ACHN (cell line): Measurements from ENCODE around the gene FEV.

Experiments
- DNase-seq: peaks from one replicate; pipeline ENCODE4 v3.0.0-alpha.2; 2015
- in situ Hi-C: cut with HindIII; loops from 2 replicates; pipeline ENCODE4 v1.10.0; 2017; ENCODE audit warnings: low sequenced_read_pairs, low pct_ligation_motif_present, low pct_unique_long_range_greater_than_20kb

The FEV gene

DNA sequence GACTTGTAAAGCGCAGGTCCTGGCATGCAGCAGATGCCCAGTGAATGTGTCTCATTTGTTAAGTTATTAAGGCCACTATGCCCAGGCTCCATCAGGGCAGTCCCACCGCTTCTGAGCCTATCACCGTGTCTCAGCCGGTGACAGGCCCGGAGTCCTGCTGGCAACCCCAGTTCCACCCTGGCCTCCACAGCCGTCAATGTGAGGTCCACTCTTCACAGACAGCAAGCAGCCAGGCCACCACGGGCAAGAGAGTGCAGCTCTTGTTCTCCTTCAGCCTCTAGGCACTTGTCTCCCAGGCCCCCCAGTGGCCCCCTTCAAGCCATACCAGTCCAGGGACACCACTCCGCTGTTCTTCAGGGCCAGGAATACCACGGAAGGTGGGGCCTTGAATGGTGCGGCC, 33.7 kb upstream of the FEV start:
- in situ Hi-C loops, result no loop called here
- DNase-seq, result no peak

DNA sequence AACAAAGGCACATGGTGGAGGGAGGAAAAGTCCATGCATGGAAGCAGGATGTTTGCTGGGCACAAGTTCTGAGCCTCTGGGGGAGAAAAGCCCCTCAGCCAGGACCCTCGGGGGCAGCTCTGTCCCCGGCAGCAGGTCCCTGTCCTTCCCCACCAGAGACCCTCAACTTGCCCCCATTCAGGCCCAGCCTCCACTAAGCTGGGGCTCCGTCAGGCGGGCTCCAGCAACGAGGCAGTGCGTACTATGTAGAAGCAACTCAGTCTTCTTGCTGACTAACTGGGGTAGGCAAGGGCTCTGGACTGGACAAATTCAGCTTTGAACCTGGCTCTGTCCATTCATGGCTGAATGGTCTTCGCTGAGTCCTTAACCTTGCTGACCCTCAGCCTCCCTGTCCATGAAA, 33.3 kb upstream of the FEV start:
- in situ Hi-C loops, result no loop called here
- no peak for DNase-seq

DNA sequence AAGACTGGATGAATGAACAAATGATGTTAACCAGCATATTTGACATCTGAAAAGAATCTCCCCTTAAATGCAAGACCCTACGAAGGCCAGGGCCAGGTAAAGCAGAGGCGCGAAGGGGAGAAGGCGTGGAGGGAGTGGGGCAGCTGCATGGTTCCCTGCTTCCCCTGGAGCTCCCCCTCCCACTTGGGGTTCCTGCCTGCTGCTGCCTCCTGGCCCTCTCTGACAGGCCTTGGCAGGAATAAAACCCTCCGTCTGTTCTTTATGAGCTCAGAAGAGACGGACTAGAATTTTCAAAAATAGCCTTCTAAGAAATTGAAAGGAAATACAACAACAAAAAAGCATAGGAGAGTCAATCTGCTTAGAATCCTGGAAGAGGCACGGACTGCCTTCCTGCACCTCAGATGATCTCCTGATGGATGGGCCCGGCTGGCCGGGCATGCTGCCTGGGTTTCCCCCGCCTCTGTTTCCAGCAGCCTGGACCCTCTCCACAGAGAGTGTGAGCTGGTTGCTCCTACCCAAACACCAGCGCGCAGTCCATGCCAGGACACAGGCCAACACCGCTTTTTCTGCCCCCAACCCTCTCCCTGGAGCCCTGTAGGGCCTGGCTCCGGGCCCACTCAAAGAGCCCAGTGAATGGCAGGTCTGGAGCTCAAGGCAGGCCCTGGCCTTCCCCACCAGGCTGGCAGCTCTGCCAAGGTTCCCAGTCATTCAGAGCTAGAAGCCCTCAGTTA, 32.4 kb upstream of the FEV start:
- in situ Hi-C loops, result no loop called here

DNA sequence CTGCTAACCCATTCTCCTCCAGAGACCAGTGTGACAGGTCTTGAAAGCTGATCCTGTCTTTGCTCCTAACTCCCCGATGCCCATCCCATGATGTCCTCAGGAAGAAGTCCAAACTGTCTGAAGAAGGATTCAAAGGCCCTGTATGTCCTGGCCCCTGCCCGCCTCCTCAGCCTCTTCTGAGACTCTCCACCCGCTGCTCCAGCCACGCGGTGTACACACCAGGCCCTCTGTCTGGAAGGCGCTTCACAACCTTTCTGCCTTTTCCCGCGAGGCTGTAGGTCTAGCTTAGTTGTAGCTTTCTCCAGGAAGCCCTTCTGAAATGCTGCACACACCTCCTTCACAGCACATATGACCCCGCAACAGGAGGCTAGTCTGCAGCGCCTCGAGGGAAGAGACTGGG, 31.7 kb upstream of the FEV start:
- DNase-seq, result no peak
- in situ Hi-C loops, result no loop called here

More for the DNA sequence above, 32.4 kb upstream of the FEV start:
- no peak for DNase-seq

DNA sequence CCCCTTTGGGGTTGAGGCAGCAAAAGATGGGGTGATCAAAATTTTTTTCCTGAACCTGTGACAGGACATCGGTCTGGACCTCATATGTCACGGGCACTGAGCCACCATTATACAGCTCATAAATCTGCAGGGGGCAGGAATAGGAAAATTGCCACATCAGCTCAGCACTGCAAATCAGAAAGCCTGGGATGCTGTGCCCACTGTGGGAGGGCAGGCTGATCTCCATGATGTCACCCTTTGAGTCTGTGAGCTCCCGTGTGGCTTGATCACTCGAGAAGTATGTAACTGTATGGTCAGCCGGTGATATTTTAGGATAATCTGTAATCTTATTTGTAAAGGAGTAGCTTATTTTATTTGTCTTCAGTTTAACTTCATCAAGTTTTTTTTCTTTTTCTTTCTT, 25.9 kb upstream of the FEV start:
- in situ Hi-C loops, result no loop called here
- DNase-seq, result no peak

DNA sequence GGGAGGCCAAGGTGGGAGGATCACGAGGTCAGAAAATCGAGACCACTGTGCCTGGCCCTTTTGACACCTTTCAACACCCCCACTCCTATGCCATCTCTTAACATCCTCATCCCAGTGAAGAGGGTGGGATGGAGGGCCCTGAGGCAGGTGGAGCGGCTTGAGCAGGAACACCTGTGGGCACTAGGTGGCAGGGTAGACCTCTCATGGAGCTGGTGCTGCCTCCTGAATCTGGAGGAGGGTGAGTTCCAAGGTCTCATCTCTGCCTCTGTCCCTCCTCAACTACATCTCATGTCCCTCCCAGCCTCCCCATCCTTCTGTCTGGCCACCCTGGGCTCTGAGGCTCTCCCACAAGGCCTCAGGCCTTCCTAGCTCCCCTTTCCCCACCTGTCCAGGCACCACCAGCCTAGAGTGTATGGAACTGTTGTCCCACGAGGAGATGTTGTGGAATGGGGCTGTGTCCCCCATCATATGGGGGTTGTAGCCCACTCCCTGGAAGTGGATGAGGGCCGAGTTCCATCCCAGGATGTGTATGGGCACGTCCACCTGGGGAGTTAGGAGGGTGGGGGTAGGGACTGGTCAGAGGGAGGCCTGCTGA, 25.3 kb upstream of the FEV start:
- in situ Hi-C loops, result no loop called here
- peak; percentile 26 for DNase-seq

DNA sequence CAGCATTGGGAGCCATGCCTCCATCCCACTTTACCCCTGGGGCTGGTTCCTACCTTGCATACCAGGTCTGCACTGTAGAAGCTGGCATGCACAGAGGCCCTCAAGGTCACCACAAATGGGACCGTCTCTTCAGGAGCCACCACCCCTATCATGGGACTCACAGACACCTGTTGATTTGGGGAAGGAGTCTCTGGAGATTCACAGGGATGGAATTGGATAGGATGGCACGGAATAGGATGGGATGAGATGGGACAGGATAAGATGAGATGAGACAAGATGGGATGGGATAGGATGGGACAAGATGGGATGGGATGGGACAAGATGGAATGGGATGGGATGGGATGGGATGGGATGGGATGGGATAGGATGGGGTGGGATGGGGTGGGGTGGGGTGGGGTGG, 24.3 kb upstream of the FEV start:
- no peak for DNase-seq
- in situ Hi-C loops, result no loop called here

DNA sequence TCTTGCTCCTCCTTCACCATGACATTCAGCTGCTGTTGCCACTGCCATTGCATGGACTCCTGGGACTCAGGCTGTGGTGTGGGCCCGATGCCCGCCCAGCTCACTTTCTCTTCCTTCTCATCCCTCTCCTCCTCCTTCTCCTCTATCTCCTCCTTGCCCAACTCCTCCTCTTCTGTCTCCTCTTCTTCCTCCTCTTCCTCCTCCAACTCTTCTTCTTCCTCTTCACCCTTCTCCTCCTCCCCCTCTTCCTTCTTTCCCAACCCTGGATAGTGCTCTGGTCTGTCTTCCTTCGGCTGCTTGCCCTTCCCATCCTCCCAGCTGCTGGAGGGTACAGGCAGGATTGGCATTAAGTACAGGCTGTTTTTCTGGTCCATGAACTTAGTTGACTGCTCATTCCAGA, 19.0 kb upstream of the FEV start:
- DNase-seq, result no peak
- in situ Hi-C loops, result no loop called here

DNA sequence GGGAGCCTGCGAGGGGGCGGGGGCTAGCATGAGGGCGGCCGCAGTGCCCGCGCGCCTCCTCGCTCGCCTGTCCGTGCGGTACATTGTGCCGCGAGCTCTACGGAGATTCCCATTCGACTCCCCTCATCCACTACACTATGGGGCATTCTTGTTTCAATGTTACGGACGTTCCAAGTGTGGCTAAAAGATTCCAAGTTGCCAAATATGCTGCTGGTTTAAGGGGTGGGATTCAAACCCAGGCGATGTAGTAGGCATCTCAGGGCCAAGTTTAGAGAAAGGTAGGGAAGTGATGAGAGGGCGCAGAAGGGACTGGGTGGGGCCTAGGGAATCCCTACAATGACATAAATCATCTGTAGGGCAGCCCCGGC, 18.3 kb upstream of the FEV start:
- in situ Hi-C loops, result no loop called here
- no peak for DNase-seq

DNA sequence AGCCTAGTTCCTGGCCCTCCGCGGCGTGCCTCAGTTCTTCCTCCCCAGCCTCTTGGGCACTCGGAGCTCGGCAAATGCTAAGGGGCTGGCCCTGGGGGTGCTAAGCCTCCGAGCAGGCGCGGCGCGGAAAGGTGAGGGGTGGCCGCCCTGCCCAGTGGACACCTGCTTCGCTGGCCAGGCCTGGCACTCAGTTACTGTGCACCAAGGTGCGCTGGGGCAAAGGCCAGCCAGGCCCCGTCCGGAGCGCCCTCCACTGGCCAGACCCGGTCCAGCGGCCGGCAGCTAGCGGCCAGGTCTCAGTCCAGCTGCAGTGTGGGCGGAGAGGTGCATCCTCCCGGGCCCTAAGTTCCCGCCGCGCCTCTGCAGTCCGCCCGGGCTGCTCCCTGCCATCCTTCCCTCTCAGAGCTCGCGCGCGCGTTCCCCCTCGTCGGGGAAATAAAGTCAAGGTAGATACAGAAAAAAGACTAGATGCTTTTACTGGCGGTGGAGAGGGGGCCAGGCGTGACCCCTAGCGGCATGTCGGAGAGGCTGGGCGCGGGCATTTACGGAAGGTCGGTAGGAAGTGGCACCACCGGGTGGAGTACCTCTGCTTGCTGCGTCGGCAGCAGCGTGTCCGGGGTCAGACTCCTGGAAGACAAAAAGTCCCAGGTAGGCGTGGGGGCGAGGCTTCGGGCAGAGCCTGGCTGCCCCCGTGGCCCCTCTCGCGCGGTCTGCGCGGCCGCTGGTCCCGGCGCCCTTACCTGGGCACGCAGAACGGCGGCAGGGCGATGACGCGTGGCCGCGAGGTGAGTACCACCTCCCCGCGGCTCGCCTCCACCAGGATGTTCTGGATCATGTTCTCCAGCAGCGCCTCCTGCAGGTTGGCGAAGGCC, 17.6 kb upstream of the FEV start:
- DNase-seq, result peak; percentile 84

DNA sequence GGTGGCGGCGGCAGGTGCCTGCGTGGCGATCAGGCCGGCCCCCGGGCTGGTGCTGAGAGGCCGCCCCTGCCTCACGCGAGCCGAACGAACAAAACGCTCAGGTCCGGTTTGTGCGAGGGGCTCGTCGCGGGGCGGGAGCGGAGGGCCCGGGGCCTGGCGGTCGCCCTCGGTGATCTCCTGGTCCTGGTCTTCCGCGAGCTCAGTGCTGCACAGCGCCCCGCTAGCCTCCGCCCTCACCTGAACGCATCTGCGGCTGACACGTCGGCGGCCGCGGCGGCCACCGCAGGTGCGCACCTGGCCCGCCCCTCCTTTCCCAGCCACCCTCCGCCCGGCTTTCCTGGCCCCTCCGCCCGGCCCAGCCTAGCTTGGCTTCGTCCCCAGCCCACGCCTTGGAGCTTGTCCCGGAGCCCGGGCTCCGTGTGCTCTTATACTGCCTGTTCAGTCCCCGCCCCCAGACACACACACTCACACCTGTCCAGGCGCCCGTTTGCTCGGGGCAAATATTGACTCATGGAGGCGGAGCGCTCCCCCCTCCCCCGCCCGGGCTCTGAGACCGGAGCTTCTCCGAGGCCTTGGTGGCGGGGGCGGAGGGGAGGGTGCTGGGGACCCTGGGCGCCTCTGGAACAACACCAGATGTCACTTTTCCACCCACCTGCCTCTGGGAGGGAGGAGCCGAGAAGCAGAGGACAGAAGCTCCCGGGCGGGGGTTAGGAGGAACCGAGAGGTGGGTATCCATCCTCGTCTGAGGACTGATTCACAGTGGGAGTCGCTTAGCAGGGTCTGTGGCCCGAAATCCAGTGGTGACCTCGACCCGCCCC, 16.8 kb upstream of the FEV start:
- DNase-seq, result no peak

More for the DNA sequence above, 17.6 kb upstream of the FEV start:
- in situ Hi-C loops, result no loop called here

DNA sequence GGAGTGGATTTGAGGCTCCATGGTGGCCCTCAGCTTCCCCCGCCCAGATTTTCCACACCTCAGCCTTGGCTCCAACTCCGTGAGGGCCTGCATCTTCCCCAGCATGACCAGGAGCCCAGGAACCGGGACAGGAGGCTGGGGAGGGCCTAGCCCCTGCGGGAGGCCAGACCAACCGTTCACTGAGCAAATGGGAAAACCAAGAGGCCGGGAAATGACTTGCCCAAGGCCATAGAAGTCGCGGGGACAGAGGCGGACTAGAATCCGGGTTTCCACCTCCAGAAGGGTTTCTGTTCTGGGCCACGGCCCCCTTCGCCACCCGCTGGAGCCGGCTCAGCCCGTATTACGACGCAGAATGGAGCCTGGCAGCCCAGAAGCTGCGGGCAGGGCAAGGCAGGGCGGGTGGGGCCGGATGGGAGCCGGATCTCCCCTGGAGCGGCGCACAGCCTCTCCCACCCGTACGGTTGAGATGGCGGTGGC, 16.2 kb upstream of the FEV start:
- DNase-seq, result no peak
- in situ Hi-C loops, result no loop called here

More for the DNA sequence above, 16.8 kb upstream of the FEV start:
- in situ Hi-C loops, result no loop called here

DNA sequence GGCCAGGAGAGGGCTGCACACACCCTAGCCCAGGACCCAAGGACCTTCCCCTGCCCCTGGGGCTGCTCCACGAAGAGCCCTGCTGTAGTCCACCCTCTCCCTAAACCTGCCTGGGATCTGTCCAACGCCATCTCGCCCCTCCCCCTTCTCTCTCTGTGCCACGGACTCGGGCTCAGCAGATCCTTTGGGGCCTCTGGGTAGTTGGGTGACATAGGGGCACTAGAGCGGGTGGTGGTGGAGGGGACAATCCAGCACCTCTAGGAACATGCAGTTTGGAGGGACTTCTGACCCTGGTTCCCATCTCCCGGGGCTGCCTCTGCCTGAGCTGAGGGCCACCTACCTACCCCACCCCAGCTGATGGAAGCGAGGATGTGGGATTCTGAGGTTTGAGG, 15.6 kb upstream of the FEV start:
- no peak for DNase-seq
- in situ Hi-C loops, result no loop called here

DNA sequence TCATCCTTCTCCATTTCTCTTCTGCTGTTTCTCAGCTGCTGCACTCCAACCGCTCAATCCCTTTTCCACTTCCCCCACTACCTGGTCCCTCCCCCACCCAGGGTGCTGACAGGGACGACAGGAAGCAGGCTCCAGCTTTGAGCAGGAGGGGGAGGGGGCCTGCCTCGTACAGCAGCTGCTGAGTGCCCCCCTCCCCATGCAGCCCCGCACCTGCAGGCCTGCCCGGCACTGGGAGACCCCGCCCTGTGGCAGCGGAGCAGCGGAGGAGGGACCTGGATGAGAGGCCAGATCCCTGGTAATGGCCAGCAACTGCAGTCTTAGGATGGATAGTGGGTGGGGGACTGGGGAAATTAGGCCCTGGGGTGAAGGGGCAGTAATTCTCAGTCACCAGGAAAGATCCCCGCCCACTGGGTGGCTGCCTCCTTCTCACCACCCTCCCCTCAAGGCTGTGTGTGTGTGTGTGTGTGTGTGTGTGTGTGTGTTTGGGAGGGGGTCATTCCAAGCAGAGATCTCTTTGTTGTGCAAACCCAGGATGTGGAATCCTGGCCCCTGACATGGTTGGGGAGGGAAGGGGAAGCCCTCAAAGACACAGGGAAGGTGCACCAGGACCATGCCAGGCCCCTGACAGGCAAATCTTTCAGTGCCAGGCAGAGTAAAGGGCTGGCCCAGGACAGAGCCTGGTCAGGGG, 15.0 kb upstream of the FEV start:
- in situ Hi-C loops, result no loop called here
- no peak for DNase-seq

DNA sequence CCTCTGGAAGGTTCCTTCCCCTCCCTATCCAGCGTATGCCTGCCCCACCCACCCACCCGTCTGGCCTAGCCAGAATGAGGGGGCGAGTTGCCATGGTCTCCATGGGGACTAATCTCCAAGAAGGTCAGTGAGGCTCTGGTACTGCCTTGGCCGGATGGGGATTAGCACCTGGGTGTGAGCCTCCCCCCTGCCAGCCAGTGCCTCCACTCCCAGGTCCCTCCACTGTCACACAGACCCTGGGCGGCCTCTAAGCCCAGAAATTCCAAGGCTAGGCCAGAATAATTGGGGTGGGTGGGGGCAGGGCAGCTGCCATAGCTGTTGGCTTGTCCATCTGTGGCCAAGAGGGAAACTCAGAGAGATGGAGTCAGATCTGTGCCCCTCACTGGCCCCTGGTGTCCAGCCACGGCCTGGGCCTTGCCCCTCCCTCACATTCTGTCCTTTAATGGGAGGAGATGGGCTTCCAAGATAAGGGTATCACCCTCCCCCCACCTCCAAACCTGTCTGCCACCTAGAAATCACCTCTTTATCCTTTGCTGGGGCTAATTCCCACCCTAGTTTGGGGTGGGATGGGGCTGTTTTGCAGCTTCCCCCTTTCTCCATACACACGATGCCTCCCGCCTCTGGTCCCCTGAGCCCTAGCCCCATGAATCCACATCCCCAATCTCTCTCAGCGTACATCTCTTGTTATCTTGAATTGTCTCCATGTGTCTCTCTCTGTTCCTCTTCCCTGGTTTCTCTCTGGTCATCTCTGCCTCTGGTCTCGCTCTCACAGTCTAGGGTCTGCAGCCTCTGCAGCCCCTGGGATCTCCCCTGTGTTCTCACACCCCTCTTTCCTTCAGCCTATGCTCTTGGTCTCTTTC, 14.3 kb upstream of the FEV start:
- in situ Hi-C loops, result no loop called here
- DNase-seq, result no peak

DNA sequence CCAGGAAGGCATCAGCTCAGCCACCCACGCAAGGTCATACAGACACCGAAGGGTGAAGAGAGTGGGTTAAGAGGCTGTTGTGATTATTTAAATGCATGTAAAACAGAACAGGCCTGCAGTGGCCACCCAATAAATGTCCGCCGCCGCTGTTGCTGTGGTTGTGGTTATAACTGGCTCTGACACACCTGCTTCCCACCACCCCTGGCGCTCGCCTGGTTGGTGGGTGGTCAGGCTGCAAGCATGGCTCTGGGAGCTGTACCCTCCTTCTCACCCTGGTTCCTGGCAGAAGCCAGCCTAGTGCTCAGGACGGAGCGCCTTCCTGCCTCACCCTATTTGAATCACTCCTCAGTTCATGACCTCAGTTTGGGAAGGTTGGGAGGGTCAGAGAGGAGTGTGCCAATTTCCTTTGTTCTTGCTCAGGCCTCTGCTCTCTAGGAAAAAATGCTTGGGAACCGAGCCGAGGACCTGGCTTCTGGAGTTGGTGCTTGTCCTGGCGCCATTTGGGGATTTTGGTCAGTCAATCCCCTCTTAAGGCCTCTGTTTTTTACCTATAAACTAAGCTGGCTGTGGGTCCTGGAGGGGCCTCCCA, 13.5 kb upstream of the FEV start:
- no peak for DNase-seq
- in situ Hi-C loops, result no loop called here

DNA sequence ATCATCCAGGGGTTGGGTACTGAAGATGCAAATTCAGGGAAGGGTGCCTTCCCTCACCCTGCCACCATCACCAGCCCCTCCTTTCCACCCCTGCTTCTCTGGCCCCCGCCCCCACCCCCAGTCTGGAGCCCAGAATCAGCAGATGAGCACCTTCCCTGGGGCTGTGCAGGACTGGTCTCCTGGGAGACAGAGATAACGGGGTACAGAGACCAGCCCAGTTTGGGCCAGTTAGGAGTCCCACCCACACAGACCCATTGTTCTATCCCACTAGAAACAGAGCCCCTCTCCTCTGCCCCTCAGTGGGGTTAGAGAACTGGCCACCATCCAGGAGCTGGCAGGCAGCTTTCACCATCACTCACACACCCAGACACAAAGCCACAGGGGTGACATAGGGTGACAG, 12.7 kb upstream of the FEV start:
- in situ Hi-C loops, result no loop called here
- DNase-seq, result no peak
